GM23338 (cell line): Measurements from ENCODE around the gene AKAP13. TPM values are rescaled to one million over a fixed set of nuclear protein-coding genes. Genes with fewer than 3 reads are reported as not detected.

Experiments used
- ATAC-seq: fragments of 200-7000 bp; cut with Tn5 transposase; 3 replicates; pipeline ENCODE4 v1.9.1; 2020
- DNase-seq: peaks from one replicate; pipeline ENCODE4 v3.0.0-alpha.2; 2015; ENCODE audit warnings: low spot score
- H2AFZ ChIP-seq: fragments of 200-600 bp; sonication (generic); 2 replicates; pipeline ENCODE4 v1.8.0; 2016; ENCODE audit warnings: antibody characterized with exemption, mild to moderate bottlenecking, moderate library complexity
- H3F3A ChIP-seq: fragments of 200-600 bp; sonication (generic); replicated peaks from 2 replicates; pipeline ENCODE4 v1.8.0; 2017; ENCODE audit warnings: antibody characterized with exemption, mixed run types, low read depth
- H3K27ac ChIP-seq: fragments of 200-600 bp; sonication (generic); 2 replicates; pipeline ENCODE4 v1.6.1; 2016; ENCODE audit warnings: low read depth
- H3K27me3 ChIP-seq: fragments of 200-600 bp; sonication (generic); 2 replicates; pipeline ENCODE4 v1.8.0; 2016; ENCODE audit warnings: mild to moderate bottlenecking, mixed run types, moderate library complexity; ENCODE audit not compliant: insufficient read depth
- H3K36me3 ChIP-seq: fragments of 200-600 bp; sonication (generic); 2 replicates; pipeline ENCODE4 v1.8.0; 2016; ENCODE audit warnings: mild to moderate bottlenecking; ENCODE audit not compliant: insufficient read depth
- H3K4me1 ChIP-seq: fragments of 200-600 bp; sonication (generic); 2 replicates; pipeline ENCODE4 v1.8.0; 2016; ENCODE audit warnings: mild to moderate bottlenecking, moderate library complexity; ENCODE audit not compliant: insufficient read depth
- H3K4me2 ChIP-seq: fragments of 200-600 bp; sonication (generic); 2 replicates; pipeline ENCODE4 v1.7.1; 2017; ENCODE audit warnings: mixed run types
- H3K4me3 ChIP-seq: fragments of 200-600 bp; sonication (generic); 2 replicates; pipeline ENCODE4 v1.6.1; 2016; ENCODE audit warnings: mixed run types
- H3K79me2 ChIP-seq: fragments of 200-600 bp; sonication (generic); replicated peaks from 2 replicates; pipeline ENCODE4 v1.8.0; 2017; ENCODE audit warnings: mild to moderate bottlenecking; ENCODE audit not compliant: insufficient read depth
- H3K9me2 ChIP-seq: fragments of 200-600 bp; sonication (generic); 2 replicates; pipeline ENCODE4 v1.8.0; 2017; ENCODE audit not compliant: insufficient read depth
- H4K20me1 ChIP-seq: fragments of 200-600 bp; sonication (generic); replicated peaks from 2 replicates; pipeline ENCODE4 v1.8.0; 2017; ENCODE audit warnings: mild to moderate bottlenecking; ENCODE audit not compliant: insufficient read depth
- H3K27ac Mint-ChIP-seq: 2 replicates; pipeline ENCODE4 v1.8.0; 2020; ENCODE audit warnings: inconsistent platforms, mild to moderate bottlenecking, moderate library complexity, mixed read lengths
- H3K27me3 Mint-ChIP-seq: 3 replicates; pipeline ENCODE4 v1.8.0; 2022; ENCODE audit warnings: low read depth, mild to moderate bottlenecking, moderate library complexity, mixed read lengths, inconsistent platforms; ENCODE audit not compliant: insufficient read depth, poor library complexity
- H3K36me3 Mint-ChIP-seq: 3 replicates; pipeline ENCODE4 v1.8.0; 2021; ENCODE audit warnings: low read depth, mild to moderate bottlenecking, inconsistent platforms, moderate library complexity, mixed read lengths
- H3K4me1 Mint-ChIP-seq: 3 replicates; pipeline ENCODE4 v1.8.0; 2020; ENCODE audit warnings: mild to moderate bottlenecking, inconsistent platforms, mixed read lengths
- H3K4me3 Mint-ChIP-seq: 3 replicates; pipeline ENCODE4 v1.8.0; 2021; ENCODE audit warnings: moderate library complexity, mild to moderate bottlenecking, inconsistent platforms, mixed read lengths
- H3K9me3 Mint-ChIP-seq: 3 replicates; pipeline ENCODE4 v1.8.0; 2020; ENCODE audit warnings: moderate library complexity, mild to moderate bottlenecking, inconsistent platforms, mixed read lengths
- CREB1 ChIP-seq: fragments of 250-450 bp; sonication (Bioruptor Pico); IDR thresholded peaks from 2 replicates; pipeline ENCODE4 v1.5.0; 2020; ENCODE audit warnings: low read depth, mild to moderate bottlenecking, moderate library complexity
- CTCF ChIP-seq, 2 experiments: fragments of 200-600 bp in 1 of 2; sonication (generic) in 1 of 2; conservative IDR thresholded peaks; 2 replicates each; pipeline versions ENCODE4 v1.5.1 to v1.6.1; 2016 to 2017; ENCODE audit warnings: antibody characterized with exemption in 2 of 2, low read depth in 2 of 2, mild to moderate bottlenecking in 2 of 2, moderate library complexity in 1 of 2
- ETS1 ChIP-seq: IDR thresholded peaks from 2 replicates; pipeline ENCODE4 v1.6.1; 2016; ENCODE audit warnings: antibody characterized with exemption
- EZH2 ChIP-seq: fragments of 200-600 bp; sonication (generic); IDR thresholded peaks from one replicate; pipeline ENCODE4 v1.8.0; 2017; ENCODE audit warnings: antibody characterized with exemption, mild to moderate bottlenecking, low read depth; ENCODE audit not compliant: unreplicated experiment
- EZH2phosphoT487 ChIP-seq: fragments of 200-600 bp; sonication (generic); IDR thresholded peaks from one replicate; pipeline ENCODE4 v1.8.1; 2018; ENCODE audit warnings: antibody characterized with exemption; ENCODE audit not compliant: unreplicated experiment
- JUNB ChIP-seq: IDR thresholded peaks from one replicate; pipeline ENCODE4 v1.6.1; 2016; ENCODE audit warnings: antibody characterized with exemption; ENCODE audit not compliant: unreplicated experiment
- NANOG ChIP-seq: IDR thresholded peaks from 2 replicates; pipeline ENCODE4 v1.6.1; 2016; ENCODE audit warnings: antibody characterized with exemption, borderline replicate concordance
- POLR2AphosphoS5 ChIP-seq: IDR thresholded peaks from 2 replicates; pipeline ENCODE4 v1.6.1; 2016; ENCODE audit warnings: antibody characterized with exemption, low read depth
- STAT1 ChIP-seq: IDR thresholded peaks from one replicate; pipeline ENCODE4 v1.6.1; 2016; ENCODE audit warnings: antibody characterized with exemption; ENCODE audit not compliant: unreplicated experiment
- ZNF114 ChIP-seq: fragments of 250-450 bp; sonication (Bioruptor Pico); IDR thresholded peaks from 2 replicates; pipeline ENCODE4 v1.5.0; 2020; ENCODE audit warnings: mild to moderate bottlenecking, moderate library complexity
- ZNF331 ChIP-seq: fragments of 250-450 bp; sonication (Bioruptor Pico); IDR thresholded peaks from 2 replicates; pipeline ENCODE4 v1.5.0; 2020; ENCODE audit warnings: low read depth, mild to moderate bottlenecking, moderate library complexity
- ZNF462 ChIP-seq: fragments of 250-450 bp; sonication (Bioruptor Pico); IDR thresholded peaks from 2 replicates; pipeline ENCODE4 v1.5.0; 2020; ENCODE audit warnings: mild to moderate bottlenecking, moderate library complexity
- polyA plus RNA-seq: library from polyadenylated mRNA; unstranded; fragments of >200 nt; fragmentation: Nextera tagmentation; extraction: Ambion mirVana; gene quantifications from 2 replicates; pipeline ENCODE4 v1.2.1, GENCODE V29; 2016
- total RNA-seq: library from RNA; depleted of rRNA; stranded (reverse); fragments of >200 nt; shearing (Covaris generic); gene quantifications from 2 replicates; pipeline ENCODE4 v1.2.3, GENCODE V29; 2014

Gene AKAP13
- total and polyA plus RNA-seq, 2 experiments from 2014 or later = 46.2 to 60.7 TPM

- Mint-ChIP-seq H3K9me3 (peaks cover 7% of the 10 kb centered on the region; the same call in 2 of the 3 replicates), H3K4me3 (no peak overlapping the region), H3K4me1 (peaks cover 10% of the 10 kb centered on the region), H3K27me3 (peaks cover 2% of the 10 kb centered on the region), H3K27ac (no peak overlapping the region), H3K36me3 (peaks cover 19% of the 10 kb centered on the region)
- H3K9me2 ChIP-seq = no peaks in the 10 kb centered on the region
- no peak overlapping the region for H3K4me2 ChIP-seq
- ATAC-seq (no peak), DNase-seq (no peak)
- H4K20me1 ChIP-seq = no peaks in the 10 kb centered on the region; the same call in 1 of the 2 replicates
- peaks cover 14% of the 10 kb centered on the region for H3K4me1 ChIP-seq
- H3K4me3 ChIP-seq = no peak overlapping the region
- no peak overlapping the region for H2AFZ ChIP-seq
- H3K79me2 ChIP-seq = peaks cover 4% of the 10 kb centered on the region; the same call in 1 of the 2 replicates
- no peaks in the 10 kb centered on the region for H3K27me3 ChIP-seq
- no peaks in the 10 kb centered on the region for H3F3A ChIP-seq
- H3K36me3 ChIP-seq = 0 out of 2 replicates have a peak, but pooled peaks cover 7% of the 10 kb centered on the region
- TF ChIP-seq STAT1 (no peak), CREB1 (CRISPR knock-in tag) (no peak), EZH2 (no peak), ETS1 (no peak), JUNB (no peak), EZH2phosphoT487 (no peak), ZNF462 (CRISPR knock-in tag) (no peak), CTCF (conservative IDR thresholded peaks at IDR 0.05; ENCODE audit: low read depth in 2 of 2) (no peak), POLR2AphosphoS5 (no peak), NANOG (no peak), ZNF114 (no peak), ZNF331 (CRISPR knock-in tag) (no peak)
- no peak overlapping the region for H3K27ac ChIP-seq
Measured at GRCh38 chr15:85551221-85551832, 170.9 kb downstream of the AKAP13 start.
